OCI-M2 (cell line): ENCODE results near the gene EXOC2.

ENCODE experiments used
- DNase-seq: peaks from one replicate; lab custom pipeline; 2025; ENCODE audit not compliant: unreplicated experiment; lab: John Stamatoyannopoulos, UW

Gene EXOC2

DNA sequence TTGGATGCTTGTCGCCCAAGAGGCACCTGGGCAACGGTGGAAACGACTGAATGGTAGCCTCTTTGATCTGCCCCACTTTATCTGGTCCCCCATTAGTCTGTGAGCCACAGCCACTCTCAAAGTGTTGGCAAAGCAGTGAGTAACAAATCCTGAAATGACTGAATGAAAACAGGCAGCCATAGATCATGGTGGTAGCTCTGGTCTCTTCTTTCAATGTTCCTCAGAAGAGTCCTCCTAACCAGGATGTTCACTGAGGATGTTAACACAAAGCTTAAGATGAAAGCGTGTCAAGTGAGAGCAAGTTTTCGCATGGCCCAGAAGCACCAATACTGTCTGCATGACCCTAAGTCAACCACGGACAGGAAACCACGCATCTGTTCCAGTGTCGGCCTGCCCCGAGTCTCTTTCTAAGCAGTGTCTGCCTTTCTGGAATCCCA is 194.1 kb downstream of the EXOC2 start:
- DNase-seq = no peak

DNA sequence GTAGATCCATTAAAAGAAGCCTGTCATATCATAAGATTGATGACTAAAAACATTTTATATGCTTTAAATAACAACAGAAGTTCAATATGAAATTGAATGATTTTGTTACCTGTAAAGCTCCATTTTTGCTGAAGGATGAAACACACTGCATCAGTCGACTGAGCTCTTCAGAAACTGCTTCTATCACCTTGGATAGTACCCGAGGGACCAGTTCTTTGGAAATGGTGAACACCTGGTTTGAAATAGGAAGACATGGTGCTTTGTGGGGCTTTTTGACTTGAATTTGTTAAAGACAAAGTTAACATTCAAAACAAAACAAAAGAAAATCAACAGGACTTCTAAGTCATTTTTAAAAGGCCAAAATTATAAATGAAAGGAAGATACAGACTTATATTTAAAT is 195.7 kb downstream of the EXOC2 start:
- no peak for DNase-seq

DNA sequence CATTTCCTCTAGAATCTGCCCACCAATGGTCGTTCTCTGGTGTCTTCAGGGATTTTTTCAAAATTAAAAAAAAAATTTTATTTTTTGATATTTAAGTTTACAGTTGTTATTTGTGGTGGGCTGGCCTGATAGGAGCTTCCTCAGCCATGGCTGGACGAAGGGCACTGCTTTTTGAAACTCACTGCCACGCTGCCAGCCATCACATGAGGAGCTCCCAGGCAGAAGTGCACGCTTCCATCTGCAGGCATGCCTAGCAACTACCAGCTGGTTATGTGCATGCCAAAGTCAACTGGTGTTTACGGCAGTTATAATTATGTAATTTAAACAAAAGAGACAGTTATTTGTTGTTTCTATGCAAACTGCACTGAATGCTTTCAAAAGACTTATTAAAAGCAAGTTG is 196.3 kb downstream of the EXOC2 start:
- no peak for DNase-seq

DNA sequence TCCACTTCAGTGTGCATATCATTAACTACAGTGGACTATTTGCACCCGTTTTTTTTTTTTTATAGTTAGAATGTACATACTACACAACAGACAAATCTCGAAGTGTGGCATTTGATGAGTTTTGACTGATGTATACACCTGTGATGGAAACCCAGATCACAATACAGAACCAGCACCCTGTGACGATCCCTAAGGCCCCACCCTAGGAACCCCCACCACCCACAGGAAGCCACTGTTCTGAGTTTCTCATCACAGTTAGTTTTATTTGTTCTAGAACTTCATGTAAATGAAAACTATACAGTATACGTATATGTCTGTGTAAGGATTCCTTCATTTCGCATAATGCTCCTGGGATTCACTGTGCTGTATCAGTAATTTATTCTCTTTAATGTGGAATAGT is 198.5 kb downstream of the EXOC2 start:
- DNase-seq = no peak

DNA sequence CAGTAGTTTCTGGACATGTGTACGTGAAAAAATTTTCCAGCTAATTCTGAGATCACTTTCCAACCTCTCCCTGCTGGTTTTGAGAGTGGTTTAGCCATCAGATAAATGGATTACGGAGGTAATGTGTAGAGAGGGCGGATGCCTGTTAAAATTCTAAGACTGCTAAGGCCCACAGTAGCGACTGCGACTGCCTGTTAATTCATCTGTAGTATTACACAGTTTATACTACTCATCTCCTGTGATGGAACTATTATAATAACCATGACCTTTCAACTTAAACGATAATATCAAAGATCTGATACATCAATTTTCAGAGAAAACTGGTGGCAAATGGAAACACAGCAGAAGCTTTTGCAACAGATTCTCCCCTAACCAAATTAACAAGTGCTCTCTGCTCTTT is 199.1 kb downstream of the EXOC2 start:
- DNase-seq = no peak

DNA sequence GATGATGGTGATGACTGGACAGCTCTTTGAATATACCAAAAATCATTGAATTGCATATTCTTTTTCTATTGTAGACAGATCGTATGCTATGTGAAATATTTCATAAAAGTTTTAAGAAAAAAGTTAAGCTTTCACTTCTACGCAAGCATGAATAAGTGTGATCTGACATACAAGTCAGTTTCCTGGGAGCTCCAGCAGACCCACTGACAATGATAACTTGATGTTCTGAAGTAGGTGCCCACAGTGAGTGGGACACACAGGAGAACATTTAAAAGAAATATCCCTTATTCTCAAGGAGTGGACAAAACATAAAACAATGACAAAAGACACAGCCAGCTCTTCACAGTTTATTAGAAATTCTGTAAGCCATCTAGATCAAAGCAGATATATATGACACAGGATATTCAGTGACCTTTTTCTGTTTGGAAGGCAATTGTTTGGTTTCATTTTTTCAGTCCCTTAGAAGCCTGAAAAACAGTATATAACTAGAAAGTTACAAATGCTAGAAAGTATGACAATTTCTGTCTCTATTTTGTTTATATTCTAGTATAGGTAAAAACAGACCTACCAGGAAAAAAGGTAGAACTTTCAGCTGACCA is 200.0 kb downstream of the EXOC2 start:
- DNase-seq = no peak

DNA sequence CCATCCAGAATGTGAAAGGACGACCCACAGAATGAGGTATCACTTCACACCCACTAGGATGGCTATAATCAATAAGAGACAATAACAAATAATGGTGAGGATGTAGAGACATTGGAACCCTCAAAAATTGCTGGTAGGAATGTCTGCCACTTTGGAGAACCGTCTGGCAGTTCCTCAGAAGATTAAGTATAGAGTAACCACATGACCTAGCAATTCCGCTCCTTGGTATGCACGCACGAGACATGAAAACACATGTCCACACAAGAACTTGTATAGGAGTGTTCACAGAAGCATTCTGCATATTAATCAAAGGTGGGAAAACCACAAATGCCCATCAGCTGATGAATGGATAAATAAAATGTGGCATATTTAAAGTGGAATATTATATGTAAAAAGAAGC is 200.8 kb downstream of the EXOC2 start:
- no peak for DNase-seq

DNA sequence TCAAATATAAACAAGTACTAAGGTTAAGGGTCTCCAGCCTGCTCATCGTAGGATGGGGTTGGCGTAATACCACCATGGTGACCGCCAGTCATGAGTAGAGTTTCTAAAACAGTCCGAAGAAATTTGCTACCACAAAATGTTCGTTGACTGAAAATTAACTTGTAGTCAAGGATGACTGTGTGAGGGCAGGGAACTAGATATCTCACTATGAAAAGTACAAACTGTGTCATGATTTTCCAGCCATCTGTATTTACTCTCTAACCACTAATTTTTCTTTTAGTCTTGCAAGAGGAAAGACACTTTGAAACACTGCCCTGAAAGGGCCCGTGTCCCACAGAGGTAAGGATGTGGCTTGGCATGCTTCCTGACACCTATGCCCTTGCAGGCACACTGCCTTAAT is 201.7 kb downstream of the EXOC2 start:
- DNase-seq = no peak

DNA sequence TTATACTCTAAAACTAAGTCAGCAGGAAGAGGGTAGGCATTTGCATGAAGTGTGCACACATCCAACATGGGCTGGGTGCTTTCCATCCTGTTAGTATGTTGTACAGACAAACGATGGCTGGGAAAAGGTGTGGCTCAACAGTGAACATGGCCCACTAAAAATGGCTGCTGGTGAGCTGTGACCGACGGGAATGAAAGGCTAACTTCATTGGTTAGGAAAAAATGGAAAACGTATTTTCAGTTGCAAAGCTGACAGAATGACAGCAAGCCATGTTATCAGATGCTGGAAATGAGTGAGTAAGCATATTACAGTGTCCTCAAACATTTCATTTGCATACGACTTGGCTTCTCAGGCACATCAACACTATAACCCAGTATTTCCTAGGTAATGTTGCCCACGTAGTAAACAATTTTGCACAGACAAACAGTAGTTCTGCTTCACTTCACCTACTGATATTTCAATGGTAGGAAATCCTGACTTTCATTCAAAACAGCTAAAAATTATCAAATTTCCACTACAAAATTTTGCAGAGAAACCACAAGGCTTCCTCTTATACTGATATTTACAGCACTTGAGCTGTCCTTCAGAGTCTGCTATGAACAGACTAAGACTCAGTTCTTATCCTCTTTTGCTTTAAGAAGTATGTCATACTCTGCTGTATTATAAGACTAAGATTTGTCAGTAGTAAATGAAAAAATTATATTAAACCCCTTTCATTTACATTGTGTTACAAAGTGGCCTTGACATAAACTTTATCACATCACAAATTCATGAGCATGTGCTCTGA is 202.5 kb downstream of the EXOC2 start:
- no peak for DNase-seq

DNA sequence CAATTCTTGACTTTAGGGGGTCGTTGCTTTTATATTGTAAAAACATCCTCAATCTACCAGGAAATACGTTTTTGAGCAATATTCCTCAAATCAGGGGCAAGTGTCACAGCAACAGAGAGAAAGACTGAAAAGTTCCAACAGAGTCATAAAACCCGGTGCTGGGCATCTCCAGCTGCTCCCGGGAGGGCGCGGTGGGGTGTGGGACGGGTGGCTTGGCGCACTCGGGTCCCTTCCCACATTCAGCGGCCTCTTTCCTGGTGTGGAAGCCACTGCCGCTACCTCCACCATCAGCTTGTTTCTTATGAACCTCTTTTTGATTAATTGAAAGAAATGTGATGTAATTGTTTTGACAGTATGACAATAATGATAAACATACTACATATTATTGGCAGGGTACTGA is 203.2 kb downstream of the EXOC2 start:
- DNase-seq = no peak

DNA sequence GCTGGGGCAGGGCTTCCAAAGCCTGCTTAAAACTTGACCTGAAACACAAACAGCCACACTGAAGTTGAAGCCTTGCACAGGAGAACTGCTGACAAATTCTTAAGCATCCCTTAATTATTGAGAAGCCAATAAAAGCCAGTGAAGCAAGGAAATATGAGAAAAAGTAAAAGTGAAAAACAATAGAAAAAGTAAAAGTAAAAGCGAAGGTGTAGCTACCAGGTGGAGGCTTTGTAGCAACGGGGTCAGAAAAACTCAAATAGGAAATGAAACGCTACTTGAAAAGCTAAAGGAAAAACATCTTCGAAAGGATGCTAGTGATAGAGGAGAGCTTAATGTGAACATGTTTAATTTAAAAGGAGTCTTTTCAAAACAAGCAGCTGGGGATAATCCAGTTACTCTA is 203.9 kb downstream of the EXOC2 start:
- no peak for DNase-seq

DNA sequence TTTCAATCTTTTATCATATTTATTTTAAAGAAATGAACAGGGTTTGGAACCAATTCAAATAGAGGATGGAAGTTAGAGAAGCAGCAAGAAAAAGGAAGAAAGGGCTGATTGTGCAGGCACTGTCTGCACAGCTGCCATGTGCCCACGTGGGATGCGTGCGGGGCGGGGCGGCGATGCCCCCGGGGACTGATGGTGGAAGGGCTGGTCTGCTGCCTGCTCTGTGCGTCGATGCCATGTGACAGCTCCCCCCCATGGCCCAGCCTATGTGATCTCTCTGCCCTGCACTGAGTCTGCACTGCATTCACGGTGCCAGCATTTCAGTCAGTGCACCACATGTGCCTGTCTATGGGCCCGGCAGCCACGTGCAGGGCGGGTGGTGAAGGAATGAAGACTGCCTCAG is 205.0 kb downstream of the EXOC2 start:
- no peak for DNase-seq

DNA sequence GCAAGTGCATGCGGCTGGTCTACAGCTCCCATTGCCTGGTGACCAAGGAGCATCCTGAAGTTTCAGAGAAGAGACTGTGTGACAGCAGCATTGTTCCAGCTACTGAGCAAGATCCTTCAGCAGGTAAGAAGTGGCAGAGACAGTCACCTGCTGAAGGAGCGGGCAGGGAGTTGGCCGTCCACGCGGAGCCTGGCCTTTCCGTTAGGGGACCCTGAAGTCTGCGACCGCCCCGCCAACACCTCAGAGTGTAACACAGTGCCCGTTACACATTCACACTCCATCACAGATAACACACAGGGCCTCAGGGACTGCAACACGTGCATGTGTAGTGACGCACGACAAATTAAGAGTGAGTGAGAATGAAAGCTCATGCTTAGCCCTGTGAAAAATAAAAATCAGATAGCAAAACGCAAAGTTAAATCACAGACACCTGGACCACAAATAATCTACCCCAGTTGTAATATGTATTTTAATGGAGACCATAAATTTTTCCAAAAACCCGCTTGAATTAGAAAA is 207.2 kb downstream of the EXOC2 start:
- DNase-seq = no peak

DNA sequence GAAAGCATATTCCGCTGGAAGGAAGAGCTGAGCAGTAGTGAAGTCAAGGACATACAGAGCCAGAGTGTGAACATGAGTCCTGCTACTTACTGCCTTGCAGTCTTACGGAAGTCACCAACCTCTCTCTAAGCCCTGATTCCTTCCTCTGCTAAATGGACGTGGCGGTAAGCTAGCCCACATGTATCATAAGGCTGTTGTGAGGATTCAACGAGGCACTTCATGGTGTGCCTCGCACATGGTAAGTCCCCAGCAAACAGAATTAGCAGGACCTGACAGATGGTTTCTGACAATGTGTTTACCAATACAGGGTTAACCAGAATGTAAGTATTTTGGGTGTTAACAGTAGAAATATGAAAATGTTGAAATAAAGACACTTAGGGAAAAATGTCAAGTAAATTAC is 208.2 kb downstream of the EXOC2 start:
- DNase-seq = no peak

DNA sequence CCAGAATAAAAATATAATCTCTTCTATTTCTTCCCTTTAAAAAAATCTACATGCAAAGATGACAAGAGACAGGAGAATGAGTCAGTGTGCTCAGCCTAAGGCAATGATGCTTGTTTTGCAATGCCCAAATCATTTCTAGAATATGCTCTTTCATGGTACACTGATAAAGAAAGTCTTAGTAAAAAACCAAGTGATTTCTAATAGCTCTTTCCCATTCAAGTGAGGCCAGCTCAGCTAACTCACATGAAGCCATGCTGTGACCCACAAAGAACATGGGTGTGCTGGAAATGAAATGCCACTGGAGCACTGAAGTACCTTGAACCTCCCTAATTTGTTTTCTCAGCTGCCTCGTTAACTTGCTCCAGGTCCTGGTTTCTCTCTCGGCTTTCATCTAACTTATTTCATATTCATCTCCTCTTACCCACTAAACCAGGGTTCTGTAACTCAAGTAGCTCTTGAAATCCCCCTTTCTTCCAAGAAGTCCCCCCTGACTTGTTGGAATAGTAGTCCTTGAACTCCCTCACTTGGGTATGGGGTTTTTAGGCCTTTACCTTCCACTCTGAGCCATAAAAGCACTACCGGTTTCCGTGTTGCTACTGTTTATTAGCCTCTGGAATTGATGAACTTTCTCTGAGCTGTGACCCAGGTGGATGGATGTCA is 208.7 kb downstream of the EXOC2 start:
- no peak for DNase-seq

DNA sequence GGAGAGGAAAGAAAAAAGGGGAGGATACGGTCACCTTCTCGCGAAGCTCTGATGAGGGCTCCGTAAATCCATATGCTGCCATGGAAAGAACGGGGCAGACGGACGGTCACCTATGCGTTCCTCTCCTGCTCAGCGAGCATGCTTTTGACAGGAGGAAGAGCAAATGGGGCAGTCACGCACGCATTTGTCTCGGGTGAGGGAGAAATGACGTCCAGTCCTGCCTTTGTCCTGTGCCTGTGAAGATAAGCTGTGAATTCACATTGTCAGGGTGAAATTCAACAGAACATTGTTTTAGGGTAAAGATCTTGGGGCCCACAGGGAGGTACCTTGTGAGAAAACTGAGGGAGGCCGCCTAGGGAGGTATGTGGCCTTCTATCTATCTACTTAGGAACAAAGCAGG is 217.6 kb downstream of the EXOC2 start:
- no peak for DNase-seq

DNA sequence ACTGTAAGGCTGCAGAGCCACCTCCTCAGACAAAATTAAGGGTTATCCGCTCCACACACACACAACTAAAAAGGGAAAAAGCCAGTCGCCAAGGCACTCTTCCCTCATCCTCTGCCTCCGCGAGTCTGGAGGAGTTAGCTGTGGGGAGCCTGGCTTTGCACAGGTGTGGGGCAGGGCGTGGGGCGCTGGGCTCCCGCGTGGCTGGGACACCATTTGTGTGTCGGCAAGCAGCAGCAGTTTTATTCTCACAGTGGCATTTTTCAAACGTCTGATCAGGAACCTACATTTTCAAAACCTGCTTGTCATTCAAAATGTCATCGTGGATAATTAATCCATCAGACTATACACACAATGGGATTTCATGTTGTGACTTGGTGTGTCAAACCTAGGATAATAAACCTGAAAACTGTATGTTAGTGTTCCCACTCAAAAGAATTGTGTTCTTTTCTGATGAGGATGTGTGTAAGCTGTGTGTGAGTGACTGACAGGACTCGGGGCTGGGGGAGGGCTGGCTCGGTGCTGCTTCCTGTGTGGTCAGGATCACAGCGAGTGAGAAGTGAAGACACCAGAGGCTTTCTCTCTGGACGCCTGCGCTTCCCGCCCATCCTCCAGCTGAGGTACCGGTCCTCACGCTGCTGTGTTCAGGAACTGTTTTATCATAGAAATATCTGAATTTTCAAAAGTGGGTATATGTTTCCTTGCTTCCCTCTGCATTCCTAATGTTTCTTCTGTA is 218.3 kb downstream of the EXOC2 start:
- no peak for DNase-seq

DNA sequence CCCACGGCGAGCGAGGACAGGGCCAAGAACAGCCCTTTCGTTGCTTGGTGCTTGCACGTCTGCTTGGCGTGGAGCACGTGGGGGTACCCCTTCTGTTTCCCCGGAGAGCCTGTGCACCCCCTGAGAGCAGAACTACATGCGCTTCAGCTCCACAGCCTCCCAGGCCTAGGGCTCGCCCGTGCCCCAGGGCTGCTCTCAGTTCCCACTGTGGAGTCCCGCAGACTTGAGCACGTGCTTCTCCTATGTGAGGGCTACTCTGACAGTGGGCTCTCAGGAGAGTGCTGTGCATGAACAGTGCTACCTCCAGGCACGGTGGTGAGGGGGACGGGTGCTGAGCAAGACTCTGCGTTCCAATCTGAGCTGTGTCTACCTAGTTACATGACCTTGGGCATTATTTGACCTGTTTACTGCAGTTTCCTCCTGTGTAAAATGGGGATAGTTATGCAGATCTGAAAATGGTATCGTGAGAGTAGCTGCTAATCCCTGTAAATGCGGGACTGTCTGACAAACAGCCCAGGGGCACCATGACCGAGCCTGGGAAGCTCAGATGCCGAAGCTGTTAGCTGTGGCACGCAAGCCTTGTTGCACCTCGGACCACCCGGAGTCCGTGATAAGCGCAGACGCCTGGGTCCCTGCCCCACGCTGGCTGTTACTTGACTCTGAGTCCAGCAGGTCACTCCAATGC is 219.0 kb downstream of the EXOC2 start:
- no peak for DNase-seq

DNA sequence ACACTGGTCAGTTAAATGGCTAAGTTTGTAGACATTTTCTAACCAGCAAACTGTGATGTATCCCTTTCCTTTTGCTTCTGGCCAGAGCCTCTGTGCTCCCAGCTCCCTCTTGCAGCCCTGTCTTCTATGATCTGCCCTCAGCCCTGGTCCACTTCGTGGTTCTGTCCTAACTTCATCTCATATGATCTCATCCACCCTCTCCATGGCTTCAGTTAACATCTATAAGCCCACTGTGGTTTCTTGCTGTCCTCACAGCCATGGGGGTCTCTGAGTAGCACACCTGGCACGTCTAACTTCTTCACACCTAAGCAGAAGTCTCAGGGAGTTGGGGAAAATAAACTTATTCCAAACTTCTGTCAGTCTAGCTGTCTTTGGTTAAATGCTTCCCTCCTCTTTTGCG is 219.6 kb downstream of the EXOC2 start:
- no peak for DNase-seq

DNA sequence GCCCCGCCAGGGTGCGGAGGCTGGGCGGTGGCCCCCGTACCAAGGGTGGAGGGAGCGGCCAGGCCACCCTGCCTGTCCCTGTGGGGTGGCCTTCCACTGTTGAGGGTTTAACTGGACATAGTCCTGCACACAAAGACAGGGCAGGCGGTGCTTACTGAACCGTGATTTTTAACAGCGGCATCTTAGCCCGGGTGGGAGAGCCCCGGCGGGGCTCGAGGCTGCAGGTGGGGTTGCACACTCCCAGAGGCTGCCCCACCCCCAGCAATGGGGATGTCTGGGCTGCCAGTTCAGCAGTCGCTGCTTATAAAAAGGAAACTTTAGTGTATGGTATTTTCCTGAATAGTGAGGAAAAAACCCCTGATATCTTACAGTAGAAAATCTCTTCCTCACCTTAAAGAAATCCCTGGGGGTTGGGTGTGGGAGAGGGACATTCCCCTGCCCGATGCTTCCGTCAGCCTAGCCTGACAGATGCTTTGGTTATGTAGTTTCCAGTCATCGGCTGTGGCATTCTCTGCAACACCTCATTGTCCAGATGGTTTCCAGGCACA is 222.0 kb downstream of the EXOC2 start:
- DNase-seq = no peak
